CD4-positive, alpha-beta T cell (primary cell): Measurements from ENCODE around the gene MYO9A. TPM values are rescaled to one million over a fixed set of nuclear protein-coding genes. Genes with fewer than 3 reads are reported as not detected.

Source experiments
- ATAC-seq: fragments of 200-7000 bp; cut with Tn5 transposase; one replicate; pipeline ENCODE4 v1.10.0; 2022; ENCODE audit warnings: mild to moderate bottlenecking; ENCODE audit not compliant: poor library complexity
- CTCF ChIA-PET: fragments of 350-600 bp; sonication (Branson Sonifier 250); formaldehyde crosslinking; loops from one replicate; lab custom pipeline; 2021; ENCODE audit warnings: antibody characterized with exemption, inconsistent platforms; lab: Charles Lee
- POLR2A ChIA-PET: fragments of 350-600 bp; sonication (Branson Sonifier 250); formaldehyde crosslinking; loops from one replicate; lab custom pipeline; 2021; ENCODE audit warnings: antibody characterized with exemption, inconsistent platforms; lab: Charles Lee
- DNase-seq, 14 experiments: peaks; one replicate each; pipeline ENCODE4 v3.0.0-alpha.2; 2013 to 2020; ENCODE audit warnings: mixed read lengths in 2 of 14
- H3K27ac ChIP-seq, 2 donors: one replicate each; pipeline versions ENCODE4 v1.5.1 to v1.7.0; 2013; ENCODE audit warnings: low read length in 2 of 2, low read depth in 1 of 2, mild to moderate bottlenecking in 1 of 2
- H3K27me3 ChIP-seq, 2 experiments: 1 replicate in 1 of 2; 2 replicates in 1 of 2; pipeline versions ENCODE4 v1.6.1 to v1.7.0; 2013; ENCODE audit warnings: low read length in 2 of 2, control low read depth in 1 of 2, mild to moderate bottlenecking in 1 of 2, moderate library complexity in 1 of 2; ENCODE audit not compliant: insufficient read depth in 2 of 2, control insufficient read depth in 1 of 2
- H3K36me3 ChIP-seq: one replicate; pipeline ENCODE4 v1.6.1; 2013; ENCODE audit warnings: low read length, control low read depth; ENCODE audit not compliant: insufficient read depth
- H3K4me1 ChIP-seq: one replicate; pipeline ENCODE4 v1.6.1; 2013; ENCODE audit warnings: low read length, control low read depth; ENCODE audit not compliant: insufficient read depth
- H3K4me3 ChIP-seq: one replicate; pipeline ENCODE4 v1.5.1; 2013; ENCODE audit warnings: mild to moderate bottlenecking, low read length, moderate library complexity
- H3K9me3 ChIP-seq, 2 experiments: 1 replicate in 1 of 2; 2 replicates in 1 of 2; pipeline versions ENCODE4 v1.6.1 to v1.7.0; 2013; ENCODE audit warnings: low read length in 2 of 2, mild to moderate bottlenecking in 2 of 2, control low read depth in 1 of 2, moderate library complexity in 1 of 2; ENCODE audit not compliant: control insufficient read depth in 1 of 2, insufficient read depth in 1 of 2
- H3K27ac Mint-ChIP-seq: one replicate; pipeline ENCODE4 v1.8.0; 2020; ENCODE audit warnings: mixed read lengths
- H3K27me3 Mint-ChIP-seq: one replicate; pipeline ENCODE4 v1.8.0; 2021; ENCODE audit warnings: mixed read lengths
- H3K36me3 Mint-ChIP-seq: one replicate; pipeline ENCODE4 v1.8.0; 2021; ENCODE audit warnings: low read depth, mixed read lengths
- H3K4me1 Mint-ChIP-seq: one replicate; pipeline ENCODE4 v1.8.0; 2021; ENCODE audit warnings: low read depth, mixed read lengths
- H3K4me3 Mint-ChIP-seq: one replicate; pipeline ENCODE4 v1.8.0; 2020; ENCODE audit warnings: mild to moderate bottlenecking, mixed read lengths
- H3K9me3 Mint-ChIP-seq: one replicate; pipeline ENCODE4 v1.8.0; 2020; ENCODE audit warnings: mixed read lengths
- CTCF ChIP-seq: fragments of 200-600 bp; IDR thresholded peaks from one replicate; pipeline ENCODE4 v1.8.0; 2022; ENCODE audit warnings: antibody characterized with exemption, mild to moderate bottlenecking
- intact Hi-C, 2 experiments: fragments of 100-400 bp; cut with DNase I in 1 of 2; cut with micrococcal nuclease in 1 of 2; formaldehyde crosslinking; loops; one replicate each; pipeline versions ENCODE4 v1.15.1 to v1.9.0; 2023 to 2025; cut with DNase I, micrococcal nuclease
- total RNA-seq, 174 experiments: library from RNA in 2 of 174; stranded (reverse) in 2 of 174; gene quantifications; one replicate each; pipeline ENCODE4 v1.2.3 and lab custom pipeline; 2021 to 2026

The MYO9A gene
- total RNA-seq, 2 experiments from 2014 or later: 23.4 to 29.1 TPM

- CTCF ChIA-PET: interaction anchor here (0.7 kb wide), 1 partner anchor 273 kb away, joined by 3 read pairs; no protein-coding TSS in a partner anchor
- H3K4me1 Mint-ChIP-seq: peaks cover 18% of the 10 kb centered on the region
Observed at GRCh38 chr15:72042054-72042453, 75.9 kb downstream of the MYO9A start.

GRCh38 chr15:72037321-72037720 is 80.6 kb downstream of the MYO9A start:
- DNase-seq (no peak), ATAC-seq (no peak)
- intact Hi-C loops: no loop called here
- POLR2A ChIA-PET: no interaction called here
- no peaks in the 10 kb centered on the region for H3K27me3 Mint-ChIP-seq
- peaks cover 36% of the 10 kb centered on the region for H3K36me3 Mint-ChIP-seq
- H3K4me1 ChIP-seq: peaks cover 4% of the 10 kb centered on the region
- H3K27ac ChIP-seq: no peak overlapping the region
- H3K27ac Mint-ChIP-seq: no peak overlapping the region
- TF ChIP-seq CTCF: no peak
- no peaks in the 10 kb centered on the region for H3K36me3 ChIP-seq
- peaks cover 0 to 5% of the 10 kb centered on the region in 2 experiments for H3K9me3 ChIP-seq
- CTCF ChIA-PET: interaction anchor here (0.6 kb wide), 1 partner anchor 109 kb away, joined by 3 read pairs; no protein-coding TSS in a partner anchor
- H3K4me3 ChIP-seq: no peak overlapping the region
- no peaks in the 10 kb centered on the region for H3K27me3 ChIP-seq
- H3K9me3 Mint-ChIP-seq: peaks cover 4% of the 10 kb centered on the region
- no peak overlapping the region for H3K4me3 Mint-ChIP-seq
- H3K4me1 Mint-ChIP-seq: peaks cover 20% of the 10 kb centered on the region

More at GRCh38 chr15:72042054-72042453, 75.9 kb downstream of the MYO9A start:
- ATAC-seq (no peak), DNase-seq (no peak)
- Mint-ChIP-seq H3K27ac (no peak overlapping the region), H3K4me3 (no peak overlapping the region), H3K36me3 (peaks cover 66% of the 10 kb centered on the region), H3K27me3 (no peaks in the 10 kb centered on the region), H3K9me3 (peaks cover 2% of the 10 kb centered on the region)
- H3K27ac ChIP-seq: no peak overlapping the region
- no peak overlapping the region for H3K4me3 ChIP-seq
- intact Hi-C loops: no loop called here
- TF ChIP-seq CTCF: no peak
- peaks cover 0 to 5% of the 10 kb centered on the region in 2 experiments for H3K9me3 ChIP-seq
- no peaks in the 10 kb centered on the region for H3K27me3 ChIP-seq
- H3K4me1 ChIP-seq: no peaks in the 10 kb centered on the region
- POLR2A ChIA-PET: no interaction called here
- peaks cover 10% of the 10 kb centered on the region for H3K36me3 ChIP-seq

- POLR2A ChIA-PET: no interaction called here
- DNase-seq: no peak
- Mint-ChIP-seq H3K27me3 (no peaks in the 10 kb centered on the region), H3K27ac (no peak overlapping the region), H3K9me3 (peaks cover 4% of the 10 kb centered on the region), H3K4me3 (no peak overlapping the region), H3K36me3 (peaks cover 28% of the 10 kb centered on the region), H3K4me1 (peaks cover 18% of the 10 kb centered on the region)
- intact Hi-C loops: no loop called here
- H3K4me1 ChIP-seq: peaks cover 4% of the 10 kb centered on the region
- ATAC-seq: no peak
- TF ChIP-seq CTCF: no peak
- H3K4me3 ChIP-seq: no peak overlapping the region
- peaks cover 0 to 5% of the 10 kb centered on the region in 2 experiments for H3K9me3 ChIP-seq
- H3K36me3 ChIP-seq: peaks cover 5% of the 10 kb centered on the region
- H3K27ac ChIP-seq: no peak overlapping the region
- CTCF ChIA-PET: interaction anchor here (1.1 kb wide), 1 partner anchor 23 kb away, joined by 3 read pairs; no protein-coding TSS in a partner anchor
- H3K27me3 ChIP-seq: no peaks in the 10 kb centered on the region
Observed at GRCh38 chr15:72034859-72035650, 82.9 kb downstream of the MYO9A start.
